Body of pancreas (tissue), 4 donors: ENCODE data around the gene GPR42. TPM values are rescaled to one million over a fixed set of nuclear protein-coding genes. Genes with fewer than 3 reads are reported as not detected.

Experiments
- ATAC-seq: fragments of 150-250 bp; one replicate; pipeline ENCODE4 v1.9.1; 2016
- DNase-seq, 4 donors: peaks; one replicate each; pipeline ENCODE4 v3.0.0-alpha.2; 2019
- H3K27ac ChIP-seq, 4 donors: fragments of 200-600 bp; sonication (generic); 1 replicate in 3 of 4; 2 replicates in 1 of 4; pipeline versions ENCODE4 v1.5.1 to v1.6.1; 2016 to 2019; ENCODE audit warnings: mild to moderate bottlenecking in 1 of 4, mixed read lengths in 1 of 4, moderate library complexity in 1 of 4
- H3K27me3 ChIP-seq, 2 donors: fragments of 200-600 bp; sonication (generic); one replicate each; pipeline ENCODE4 v1.6.0; 2016; ENCODE audit warnings: mild to moderate bottlenecking in 1 of 2
- H3K36me3 ChIP-seq, 2 donors: fragments of 200-600 bp; sonication (generic); replicated peaks in 1 of 2; 2 replicates each; pipeline ENCODE4 v1.5.1; 2016; ENCODE audit warnings: low read depth in 2 of 2; ENCODE audit not compliant: insufficient read depth in 1 of 2
- H3K4me1 ChIP-seq: fragments of 200-600 bp; sonication (generic); one replicate; pipeline ENCODE4 v1.6.0; 2016
- H3K4me3 ChIP-seq, 2 donors: fragments of 200-600 bp; sonication (generic); 1 replicate in 1 of 2; 2 replicates in 1 of 2; pipeline ENCODE4 v1.5.1; 2016 to 2019
- H3K9me3 ChIP-seq, 3 donors: fragments of 200-600 bp; sonication (generic); 1 replicate in 2 of 3; 2 replicates in 1 of 3; pipeline ENCODE4 v1.5.1; 2016
- POLR2A ChIP-seq, 3 donors: fragments of 450-650 bp; IDR thresholded peaks; one replicate each; pipeline ENCODE4 v1.6.1; 2016; ENCODE audit warnings: antibody characterized with exemption in 3 of 3, mild to moderate bottlenecking in 2 of 3
- WGBS, 2 donors: methylation state at CpG; one replicate each; pipeline ENCODE4 v1.1.5; 2017; 5-methylcytosine and 5-hydroxymethylcytosine counted together
- intact Hi-C: fragments of 100-400 bp; cut with DNase I; formaldehyde crosslinking; loops from one replicate; pipeline ENCODE4 v1.15.1; 2023
- total RNA-seq, 2 donors: library from RNA; depleted of rRNA; stranded (reverse); fragments of >200 nt; gene quantifications; one replicate each; pipeline ENCODE4 v1.1.0, GENCODE V29; 2016
- TF ChIP-seq, protein P1 (sequence below), 7 experiments: fragments of 450-650 bp in 4 of 7; fragments of 200-600 bp in 3 of 7; sonication (generic) in 3 of 7; IDR thresholded peaks; one replicate each; pipeline ENCODE4 v1.5.1; 2016 to 2019; ENCODE audit warnings: antibody characterized with exemption in 7 of 7

The GPR42 gene
- total RNA-seq, 2 donors from 2014 or later, result not detected

DNA sequence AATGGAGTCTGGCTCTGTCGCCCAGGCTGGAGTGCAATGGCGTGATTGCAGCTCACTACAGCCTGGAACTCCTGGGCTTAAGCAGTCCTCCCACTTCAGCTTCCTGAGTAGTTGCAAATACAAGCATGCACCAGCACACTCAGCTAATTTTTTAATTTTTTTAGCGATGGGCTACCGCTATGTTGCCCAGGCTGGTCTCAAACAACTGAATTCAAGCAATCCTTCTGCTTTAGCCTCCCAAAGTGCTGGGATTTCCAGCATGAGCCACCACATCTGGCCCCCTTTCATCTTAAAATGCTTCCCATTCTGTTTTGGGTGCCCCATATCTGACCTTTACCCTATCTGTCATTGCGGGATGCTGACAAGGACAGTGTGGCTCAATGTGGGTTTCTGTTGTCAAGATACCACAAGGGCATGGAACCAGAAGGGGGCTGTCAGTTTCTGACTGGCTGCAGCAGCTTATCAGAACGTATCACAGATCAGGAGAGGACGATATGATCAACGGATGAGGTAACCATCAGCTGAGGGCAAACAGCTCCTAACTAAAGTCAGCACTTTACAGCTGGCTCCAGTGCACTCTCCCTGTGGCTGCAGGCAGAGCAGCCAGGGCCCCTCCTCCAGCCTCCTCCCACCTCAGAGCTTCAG, 32.4 kb downstream of the GPR42 start:
- no peak for TF ChIP-seq POLR2A (IDR thresholded peaks at IDR 0.05)
- TF ChIP-seq, protein P1, sequence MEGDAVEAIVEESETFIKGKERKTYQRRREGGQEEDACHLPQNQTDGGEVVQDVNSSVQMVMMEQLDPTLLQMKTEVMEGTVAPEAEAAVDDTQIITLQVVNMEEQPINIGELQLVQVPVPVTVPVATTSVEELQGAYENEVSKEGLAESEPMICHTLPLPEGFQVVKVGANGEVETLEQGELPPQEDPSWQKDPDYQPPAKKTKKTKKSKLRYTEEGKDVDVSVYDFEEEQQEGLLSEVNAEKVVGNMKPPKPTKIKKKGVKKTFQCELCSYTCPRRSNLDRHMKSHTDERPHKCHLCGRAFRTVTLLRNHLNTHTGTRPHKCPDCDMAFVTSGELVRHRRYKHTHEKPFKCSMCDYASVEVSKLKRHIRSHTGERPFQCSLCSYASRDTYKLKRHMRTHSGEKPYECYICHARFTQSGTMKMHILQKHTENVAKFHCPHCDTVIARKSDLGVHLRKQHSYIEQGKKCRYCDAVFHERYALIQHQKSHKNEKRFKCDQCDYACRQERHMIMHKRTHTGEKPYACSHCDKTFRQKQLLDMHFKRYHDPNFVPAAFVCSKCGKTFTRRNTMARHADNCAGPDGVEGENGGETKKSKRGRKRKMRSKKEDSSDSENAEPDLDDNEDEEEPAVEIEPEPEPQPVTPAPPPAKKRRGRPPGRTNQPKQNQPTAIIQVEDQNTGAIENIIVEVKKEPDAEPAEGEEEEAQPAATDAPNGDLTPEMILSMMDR (IDR thresholded peaks at IDR 0.05), result no peak
- intact Hi-C loops, result no loop called here
- peak in 1 of 4 donors; percentile 15 for DNase-seq
- WGBS, 2 donors, result 82 to 89% methylated on average over 5 to 8 of the region's 8 CpGs
- Histone ChIP-seq H3K4me3 (no peak overlapping the region), H3K27me3 (no peaks in the 10 kb centered on the region), H3K36me3 (no peaks in the 10 kb centered on the region), H3K4me1 (no peaks in the 10 kb centered on the region), H3K9me3 (no peaks in the 10 kb centered on the region), H3K27ac (no peak overlapping the region)
- no peak for ATAC-seq

DNA sequence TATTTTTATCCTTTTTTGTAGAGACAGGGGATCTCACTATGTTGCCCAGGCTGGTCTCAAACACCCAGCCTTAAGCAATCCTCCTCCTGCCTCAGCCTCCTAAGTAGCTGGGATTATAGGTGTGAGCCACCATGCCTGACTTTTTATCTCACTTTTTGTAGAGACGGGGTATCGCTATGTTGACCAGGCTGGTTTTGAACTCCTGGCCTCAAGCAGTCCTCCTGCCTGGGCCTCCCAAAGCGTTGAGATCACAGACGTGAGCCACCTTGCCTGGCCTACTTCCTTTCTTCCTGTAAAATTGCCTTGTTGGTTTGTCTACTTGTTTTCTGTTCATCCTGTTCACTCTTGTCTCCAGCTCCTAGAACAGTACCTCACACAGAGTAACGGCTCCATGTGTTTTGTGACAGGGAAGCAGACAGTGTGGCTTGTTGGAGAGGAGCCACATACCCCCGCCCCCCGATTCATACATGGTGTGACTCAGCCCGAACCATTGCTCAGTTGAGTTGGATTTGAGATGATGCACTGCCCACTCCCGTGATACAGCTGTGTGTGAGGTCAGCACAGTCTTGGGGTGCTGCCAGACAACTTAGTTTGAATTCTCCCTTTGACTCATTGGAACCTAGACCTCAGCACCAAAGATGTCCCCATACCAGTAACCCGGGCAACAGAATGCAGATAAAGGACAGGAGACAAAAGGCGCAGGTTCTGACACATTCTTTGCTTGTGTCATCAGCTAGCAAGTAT, 34.2 kb downstream of the GPR42 start:
- H3K4me3 ChIP-seq, result no peak overlapping the region
- H3K27ac ChIP-seq, result no peak overlapping the region
- no peaks in the 10 kb centered on the region for H3K4me1 ChIP-seq
- H3K36me3 ChIP-seq, result no peaks in the 10 kb centered on the region
- 79 to 80% methylated on average over 10 to 11 of the region's 11 CpGs for WGBS, 2 donors
- no peak for ATAC-seq
- intact Hi-C loops, result no loop called here
- H3K9me3 ChIP-seq, result no peaks in the 10 kb centered on the region
- H3K27me3 ChIP-seq, result no peaks in the 10 kb centered on the region
- TF ChIP-seq, protein P1 (IDR thresholded peaks at IDR 0.05), result no peak
- TF ChIP-seq POLR2A (IDR thresholded peaks at IDR 0.05), result no peak
- peak in 2 of 4 donors; percentile 40 to 53 for DNase-seq

DNA sequence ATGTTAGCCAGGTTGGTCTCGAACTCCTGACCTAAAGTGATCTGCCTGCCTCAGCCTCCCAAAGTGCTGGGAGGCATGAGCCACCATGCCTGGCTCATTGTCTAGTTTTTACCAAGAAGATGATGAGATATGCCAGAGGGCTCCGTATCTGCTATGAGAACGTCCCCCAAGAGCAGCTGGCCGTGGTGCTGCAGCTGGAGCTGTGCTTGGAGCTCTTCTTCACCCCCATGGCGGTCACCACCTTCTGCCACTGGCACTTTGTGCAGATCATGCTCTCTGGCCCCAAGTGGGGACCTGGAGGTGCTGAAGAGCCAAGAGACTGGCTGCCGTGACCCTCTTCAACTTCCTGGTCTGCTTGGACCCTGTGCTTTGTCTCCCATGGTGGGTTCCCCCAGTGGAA, 36.8 kb downstream of the GPR42 start:
- Histone ChIP-seq H3K27me3 (no peaks in the 10 kb centered on the region), H3K4me3 (no peak overlapping the region), H3K36me3 (no peaks in the 10 kb centered on the region), H3K27ac (no peak overlapping the region), H3K9me3 (no peaks in the 10 kb centered on the region), H3K4me1 (no peaks in the 10 kb centered on the region)
- DNase-seq, result no peak
- TF ChIP-seq POLR2A (IDR thresholded peaks at IDR 0.05), result no peak
- TF ChIP-seq, protein P1 (IDR thresholded peaks at IDR 0.05), result no peak
- no peak for ATAC-seq
- WGBS, 2 donors, result 85 to 90% methylated on average over 4 to 6 of the region's 6 CpGs
- intact Hi-C loops, result no loop called here

DNA sequence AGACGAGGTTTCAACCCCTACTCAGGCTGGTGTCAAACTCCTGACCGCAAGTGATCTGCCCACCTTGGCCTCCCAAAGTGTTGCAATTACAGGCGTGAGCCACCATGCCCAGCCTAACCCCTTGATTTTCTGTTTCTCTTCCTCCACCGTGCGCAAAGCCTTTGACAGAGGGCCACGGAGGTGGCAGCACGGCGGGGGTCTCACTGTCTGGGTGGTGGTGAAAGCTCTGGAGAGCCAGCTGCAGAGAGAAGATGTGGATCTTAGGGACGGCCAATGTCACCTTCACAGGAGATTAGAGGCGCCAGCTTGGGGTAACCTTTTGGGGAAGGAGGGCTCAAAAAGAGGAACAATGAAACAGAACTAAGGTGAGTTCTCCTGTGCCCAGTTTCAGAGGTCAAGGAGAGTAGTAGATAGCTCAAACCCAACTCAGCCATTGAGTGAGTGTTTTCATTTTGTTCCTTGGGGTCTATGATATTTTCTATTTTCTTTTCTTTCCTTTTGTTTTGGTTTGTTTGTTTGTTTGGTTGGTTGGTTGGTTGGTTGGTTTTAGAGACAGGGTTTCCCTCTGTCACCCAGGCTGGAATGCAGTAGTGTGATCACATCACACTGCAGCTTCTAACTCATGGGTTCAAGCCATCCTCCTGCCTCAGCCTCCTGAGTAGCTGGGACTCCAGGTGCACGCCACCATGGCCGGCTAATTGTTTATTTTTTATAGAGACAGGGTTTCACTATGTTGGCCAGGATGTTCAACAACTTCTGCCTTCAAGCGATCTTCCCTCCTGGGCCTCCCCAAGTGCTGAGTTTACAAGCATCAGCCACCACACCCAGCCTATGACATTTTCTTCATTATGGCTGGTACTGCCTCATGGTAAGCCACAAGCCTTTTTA, 37.7 kb downstream of the GPR42 start:
- Histone ChIP-seq H3K9me3 (no peaks in the 10 kb centered on the region), H3K36me3 (no peaks in the 10 kb centered on the region), H3K4me1 (no peaks in the 10 kb centered on the region), H3K27me3 (no peaks in the 10 kb centered on the region), H3K27ac (no peak overlapping the region), H3K4me3 (no peak overlapping the region)
- DNase-seq (no peak), ATAC-seq (no peak)
- TF ChIP-seq, protein P1 (IDR thresholded peaks at IDR 0.05), result no peak
- TF ChIP-seq POLR2A (IDR thresholded peaks at IDR 0.05), result no peak
- intact Hi-C loops, result no loop called here
- 86 to 87% methylated on average over 13 of the region's 13 CpGs for WGBS, 2 donors
